HepG2 (cell line): Measurements from ENCODE around the gene TTC9. TPM values are rescaled to one million over a fixed set of nuclear protein-coding genes. Genes with fewer than 3 reads are reported as not detected.

Source experiments
- ATAC-seq: fragments of 200-7000 bp; cut with Tn5 transposase; 3 replicates; pipeline ENCODE4 v1.9.1; 2020; ENCODE audit warnings: mild to moderate bottlenecking, moderate library complexity
- BruUV-seq: library from RNA; stranded (reverse); fragments of 400-500 nt; replicated peaks from 2 replicates; lab custom pipeline; 2021; lab: Mats Ljungman, UMichigan
- CTCF ChIA-PET: fragments of 300-600 bp; formaldehyde crosslinking; extraction: SDS; loops from one replicate; lab custom pipeline; 2021; ENCODE audit warnings: low total read pairs, inconsistent platforms, low intra/inter-chr PET ratio; lab: Yijun Ruan, JAX
- POLR2A ChIA-PET: fragments of 350-600 bp; sonication (Branson Sonifier 250); formaldehyde crosslinking; loops from one replicate; lab custom pipeline; 2020; ENCODE audit warnings: antibody characterized with exemption, inconsistent platforms; lab: Yijun Ruan, JAX
- DNase-seq: peaks from one replicate; pipeline ENCODE4 v3.0.0-alpha.2; 2015; ENCODE audit warnings: low spot score
- FAIRE-seq: peaks from 3 replicates; lab custom pipeline; 2011; peaks lifted over from hg19 to GRCh38; lab: Jason Lieb, UNC
- H2AFZ ChIP-seq: one replicate; pipeline ENCODE4 v1.6.1; 2011; ENCODE audit warnings: low read length, inconsistent platforms
- H3K27ac ChIP-seq: fragments of 300-600 bp; 3 replicates; pipeline ENCODE4 v1.8.0; 2011; ENCODE audit warnings: mixed run types, mild to moderate bottlenecking, mixed read lengths, low read length, inconsistent platforms; ENCODE audit not compliant: insufficient read depth; ENCODE audit errors: extremely low read length
- H3K27me3 ChIP-seq, 2 experiments: fragments of 200-600 bp in 1 of 2; 2 replicates in 1 of 2; 3 replicates in 1 of 2; pipeline versions ENCODE4 v1.6.0 to v1.8.0; 2011; ENCODE audit warnings: low read length in 2 of 2, mild to moderate bottlenecking in 2 of 2, moderate library complexity in 2 of 2, inconsistent platforms in 1 of 2; ENCODE audit not compliant: insufficient read depth in 2 of 2, control insufficient read depth in 1 of 2
- H3K36me3 ChIP-seq, 2 experiments: fragments of 200-600 bp in 1 of 2; replicated peaks in 1 of 2; 2 replicates in 1 of 2; 3 replicates in 1 of 2; pipeline versions ENCODE4 v1.5.1 to v1.8.0; 2011; ENCODE audit warnings: low read length in 2 of 2, inconsistent platforms in 1 of 2; ENCODE audit not compliant: insufficient read depth in 2 of 2, control insufficient read depth in 1 of 2
- H3K4me1 ChIP-seq: 2 replicates; pipeline ENCODE4 v1.5.1; 2012; ENCODE audit warnings: low read length, inconsistent platforms; ENCODE audit not compliant: insufficient read depth
- H3K4me2 ChIP-seq: 2 replicates; pipeline ENCODE4 v1.6.0; 2011; ENCODE audit warnings: low read depth, low read length, inconsistent platforms
- H3K4me3 ChIP-seq, 3 experiments: fragments of 200-600 bp in 1 of 3; sonication (generic), shearing (Covaris generic) in 1 of 3; replicated peaks in 1 of 3; 2 replicates each; pipeline ENCODE4 v1.5.1; 2011 to 2016; ENCODE audit warnings: low read length in 3 of 3, inconsistent platforms in 2 of 3, low read depth in 2 of 3, mild to moderate bottlenecking in 2 of 3, control low read depth in 1 of 3, mixed read lengths in 1 of 3; ENCODE audit not compliant: insufficient read depth in 1 of 3
- H3K79me2 ChIP-seq: one replicate; pipeline ENCODE4 v1.6.1; 2011; ENCODE audit warnings: low read length, inconsistent platforms; ENCODE audit not compliant: insufficient read depth
- H3K9ac ChIP-seq: 2 replicates; pipeline ENCODE4 v1.6.0; 2011; ENCODE audit warnings: mild to moderate bottlenecking, low read depth, low read length, inconsistent platforms; ENCODE audit not compliant: insufficient read depth
- H3K9me3 ChIP-seq: 2 replicates; pipeline ENCODE4 v1.5.1; 2012; ENCODE audit warnings: mild to moderate bottlenecking, low read length
- H4K20me1 ChIP-seq: 2 replicates; pipeline ENCODE4 v1.6.0; 2011; ENCODE audit warnings: inconsistent platforms, mild to moderate bottlenecking, low read length, moderate library complexity; ENCODE audit not compliant: insufficient read depth
- CCDC6 ChIP-seq: sonication (generic); formaldehyde crosslinking; IDR thresholded peaks from 2 replicates; pipeline ENCODE4 v1.8.1; 2022; ENCODE audit warnings: mild to moderate bottlenecking, missing genetic modification reagents, moderate library complexity
- NBN ChIP-seq: fragments of 450-650 bp; conservative IDR thresholded peaks from 2 replicates; pipeline ENCODE4 v1.6.1; 2017
- SMAD1 ChIP-seq: sonication (generic); formaldehyde crosslinking; IDR thresholded peaks from 2 replicates; pipeline ENCODE4 v1.4.0; 2020; ENCODE audit warnings: missing genetic modification reagents, low read depth, mild to moderate bottlenecking, borderline replicate concordance
- ZBTB37 ChIP-seq: sonication (generic); formaldehyde crosslinking; IDR thresholded peaks from 2 replicates; pipeline ENCODE4 v1.4.0; 2020; ENCODE audit warnings: mild to moderate bottlenecking, missing genetic modification reagents
- ZFP36L2 ChIP-seq: sonication (generic); formaldehyde crosslinking; IDR thresholded peaks from 2 replicates; pipeline ENCODE4 v1.4.0; 2020; ENCODE audit warnings: missing genetic modification reagents
- ZNF142 ChIP-seq: sonication (generic); formaldehyde crosslinking; IDR thresholded peaks from 2 replicates; pipeline ENCODE4 v1.4.0; 2020; ENCODE audit warnings: missing genetic modification reagents
- ZNF709 ChIP-seq: sonication (generic); formaldehyde crosslinking; IDR thresholded peaks from 2 replicates; pipeline ENCODE4 v1.5.0; 2020; ENCODE audit warnings: mild to moderate bottlenecking, missing genetic modification reagents
- WGBS: methylation state at CpG from one replicate; pipeline ENCODE4 v1.1.6; 2017; ENCODE audit warnings: low lambda C conversion rate; 5-methylcytosine and 5-hydroxymethylcytosine counted together
- in situ Hi-C: cut with HindIII; loops from 2 replicates; pipeline ENCODE4 v1.10.0; 2017; ENCODE audit warnings: low pct_unique_long_range_greater_than_20kb; ENCODE audit not compliant: extremely low pct_ligation_motif_present
- intact Hi-C: fragments of 100-400 bp; cut with micrococcal nuclease; formaldehyde crosslinking; loops from one replicate; pipeline ENCODE4 v1.10.0; 2022; ENCODE audit not compliant: unreplicated experiment
- polyA plus RNA-seq, 8 experiments: library from polyadenylated mRNA; depleted of rRNA in 3 of 8; stranded (reverse) in 7 of 8; unstranded in 1 of 8; fragments of >200 nt; fragmentation: Illumina TruSeq in 4 of 8; extraction: Trizol in 4 of 8; gene quantifications; 2 replicates each; pipeline versions ENCODE4 v1.2.1 to v1.2.3, GENCODE V29; 2011 to 2016; ENCODE audit warnings: low read depth in 4 of 8, missing spikeins in 1 of 8, mixed read lengths in 1 of 8; ENCODE audit not compliant: insufficient read depth in 1 of 8
- total RNA-seq, 5 experiments: library from RNA; depleted of rRNA; stranded (reverse); fragments of >200 nt; fragmentation: Illumina TruSeq; extraction: Trizol; gene quantifications; 2 replicates each; pipeline ENCODE4 v1.2.3, GENCODE V29; 2016; ENCODE audit warnings: low read depth in 1 of 5
- TF ChIP-seq, protein P1 (sequence below): sonication (generic); formaldehyde crosslinking; IDR thresholded peaks from 2 replicates; pipeline ENCODE4 v1.4.0; 2020; ENCODE audit warnings: missing genetic modification reagents, mild to moderate bottlenecking, borderline replicate concordance
- TF ChIP-seq, protein P2 (sequence below): sonication (generic); formaldehyde crosslinking; conservative IDR thresholded peaks from 2 replicates; pipeline ENCODE4 v1.4.0; 2020; ENCODE audit warnings: mild to moderate bottlenecking, missing genetic modification reagents, moderate library complexity

TTC9 gene
- total and polyA plus RNA-seq, 2 of the 13 experiments (the other 11 are each of a cell fraction or from before 2014, with no cell fraction given): 0.13 to 0.30 TPM

- ChIA-PET POLR2A (no interaction called here), CTCF (no interaction called here)
- in situ Hi-C loops: no loop called here
- TF ChIP-seq, protein P1, sequence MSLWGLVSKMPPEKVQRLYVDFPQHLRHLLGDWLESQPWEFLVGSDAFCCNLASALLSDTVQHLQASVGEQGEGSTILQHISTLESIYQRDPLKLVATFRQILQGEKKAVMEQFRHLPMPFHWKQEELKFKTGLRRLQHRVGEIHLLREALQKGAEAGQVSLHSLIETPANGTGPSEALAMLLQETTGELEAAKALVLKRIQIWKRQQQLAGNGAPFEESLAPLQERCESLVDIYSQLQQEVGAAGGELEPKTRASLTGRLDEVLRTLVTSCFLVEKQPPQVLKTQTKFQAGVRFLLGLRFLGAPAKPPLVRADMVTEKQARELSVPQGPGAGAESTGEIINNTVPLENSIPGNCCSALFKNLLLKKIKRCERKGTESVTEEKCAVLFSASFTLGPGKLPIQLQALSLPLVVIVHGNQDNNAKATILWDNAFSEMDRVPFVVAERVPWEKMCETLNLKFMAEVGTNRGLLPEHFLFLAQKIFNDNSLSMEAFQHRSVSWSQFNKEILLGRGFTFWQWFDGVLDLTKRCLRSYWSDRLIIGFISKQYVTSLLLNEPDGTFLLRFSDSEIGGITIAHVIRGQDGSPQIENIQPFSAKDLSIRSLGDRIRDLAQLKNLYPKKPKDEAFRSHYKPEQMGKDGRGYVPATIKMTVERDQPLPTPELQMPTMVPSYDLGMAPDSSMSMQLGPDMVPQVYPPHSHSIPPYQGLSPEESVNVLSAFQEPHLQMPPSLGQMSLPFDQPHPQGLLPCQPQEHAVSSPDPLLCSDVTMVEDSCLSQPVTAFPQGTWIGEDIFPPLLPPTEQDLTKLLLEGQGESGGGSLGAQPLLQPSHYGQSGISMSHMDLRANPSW: no peak
- no peak for TF ChIP-seq ZBTB37 (CRISPR knock-in tag)
- TF ChIP-seq NBN: no peak
- TF ChIP-seq ZFP36L2 (CRISPR knock-in tag): no peak
- no peak for TF ChIP-seq SMAD1 (CRISPR knock-in tag)
- no peak for TF ChIP-seq ZNF142 (CRISPR knock-in tag)
- TF ChIP-seq CCDC6 (CRISPR knock-in tag): no peak
- TF ChIP-seq ZNF709 (CRISPR knock-in tag): no peak
- TF ChIP-seq, protein P2, sequence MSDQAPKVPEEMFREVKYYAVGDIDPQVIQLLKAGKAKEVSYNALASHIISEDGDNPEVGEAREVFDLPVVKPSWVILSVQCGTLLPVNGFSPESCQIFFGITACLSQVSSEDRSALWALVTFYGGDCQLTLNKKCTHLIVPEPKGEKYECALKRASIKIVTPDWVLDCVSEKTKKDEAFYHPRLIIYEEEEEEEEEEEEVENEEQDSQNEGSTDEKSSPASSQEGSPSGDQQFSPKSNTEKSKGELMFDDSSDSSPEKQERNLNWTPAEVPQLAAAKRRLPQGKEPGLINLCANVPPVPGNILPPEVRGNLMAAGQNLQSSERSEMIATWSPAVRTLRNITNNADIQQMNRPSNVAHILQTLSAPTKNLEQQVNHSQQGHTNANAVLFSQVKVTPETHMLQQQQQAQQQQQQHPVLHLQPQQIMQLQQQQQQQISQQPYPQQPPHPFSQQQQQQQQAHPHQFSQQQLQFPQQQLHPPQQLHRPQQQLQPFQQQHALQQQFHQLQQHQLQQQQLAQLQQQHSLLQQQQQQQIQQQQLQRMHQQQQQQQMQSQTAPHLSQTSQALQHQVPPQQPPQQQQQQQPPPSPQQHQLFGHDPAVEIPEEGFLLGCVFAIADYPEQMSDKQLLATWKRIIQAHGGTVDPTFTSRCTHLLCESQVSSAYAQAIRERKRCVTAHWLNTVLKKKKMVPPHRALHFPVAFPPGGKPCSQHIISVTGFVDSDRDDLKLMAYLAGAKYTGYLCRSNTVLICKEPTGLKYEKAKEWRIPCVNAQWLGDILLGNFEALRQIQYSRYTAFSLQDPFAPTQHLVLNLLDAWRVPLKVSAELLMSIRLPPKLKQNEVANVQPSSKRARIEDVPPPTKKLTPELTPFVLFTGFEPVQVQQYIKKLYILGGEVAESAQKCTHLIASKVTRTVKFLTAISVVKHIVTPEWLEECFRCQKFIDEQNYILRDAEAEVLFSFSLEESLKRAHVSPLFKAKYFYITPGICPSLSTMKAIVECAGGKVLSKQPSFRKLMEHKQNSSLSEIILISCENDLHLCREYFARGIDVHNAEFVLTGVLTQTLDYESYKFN (CRISPR knock-in tag): no peak
Observed at GRCh38 chr14:70680748-70681147, 39.0 kb downstream of the TTC9 start.

More at GRCh38 chr14:70680748-70681147, 39.0 kb downstream of the TTC9 start:
- 42% methylated on average over 2 of the region's 2 CpGs for WGBS
- Histone ChIP-seq H3K4me1 (peaks cover 8% of the 10 kb centered on the region; the same call in 1 of the 2 replicates), H3K36me3 (no peaks in the 10 kb centered on the region), H3K9ac (no peak overlapping the region), H3K4me2 (no peak overlapping the region), H3K27ac (no peak overlapping the region), H4K20me1 (no peaks in the 10 kb centered on the region), H3K9me3 (no peaks in the 10 kb centered on the region), H2AFZ (no peak overlapping the region), H3K27me3 (peaks cover 0 to 11% of the 10 kb centered on the region in 2 experiments; a peak in 3 of 5 replicates), H3K79me2 (no peaks in the 10 kb centered on the region), H3K4me3 (no peak overlapping the region)
- DNase-seq: no peak
- ATAC-seq: no peak
- no TSS peak for BruUV-seq
- intact Hi-C loops: no loop called here
- no peak for FAIRE-seq
